Glutamatergic neuron (in vitro differentiated cells): ENCODE results near the gene TRAF4. TPM values are rescaled to one million over a fixed set of nuclear protein-coding genes. Genes with fewer than 3 reads are reported as not detected.
A peak's percentile ranks its signal among the peaks of the same experiment; 100 is the strongest.
"Not testable (repeated sequence)": the region's sequence is repeated elsewhere in the genome, so short reads cannot be mapped to it uniquely, and the experiment has no call there.

Experiments
- DNase-seq: peaks from one replicate; pipeline ENCODE4 v3.0.0; 2022
- H3K27ac Mint-ChIP-seq: one replicate; pipeline ENCODE4 v1.8.0; 2020; ENCODE audit warnings: mild to moderate bottlenecking, mixed read lengths, inconsistent platforms; ENCODE audit not compliant: unreplicated experiment
- H3K27me3 Mint-ChIP-seq: one replicate; pipeline ENCODE4 v1.8.0; 2020; ENCODE audit warnings: mild to moderate bottlenecking, moderate library complexity, mixed read lengths, inconsistent platforms; ENCODE audit not compliant: unreplicated experiment
- H3K36me3 Mint-ChIP-seq: one replicate; pipeline ENCODE4 v1.8.0; 2020; ENCODE audit warnings: mild to moderate bottlenecking, mixed read lengths, inconsistent platforms; ENCODE audit not compliant: unreplicated experiment
- H3K4me1 Mint-ChIP-seq: one replicate; pipeline ENCODE4 v1.8.0; 2020; ENCODE audit warnings: mild to moderate bottlenecking, low read depth, mixed read lengths, inconsistent platforms; ENCODE audit not compliant: unreplicated experiment
- H3K4me3 Mint-ChIP-seq: one replicate; pipeline ENCODE4 v1.8.0; 2020; ENCODE audit warnings: mild to moderate bottlenecking, mixed read lengths, inconsistent platforms; ENCODE audit not compliant: unreplicated experiment
- H3K9me3 Mint-ChIP-seq: one replicate; pipeline ENCODE4 v1.8.0; 2020; ENCODE audit warnings: mild to moderate bottlenecking, moderate library complexity, mixed read lengths, inconsistent platforms; ENCODE audit not compliant: unreplicated experiment
- CTCF ChIP-seq: fragments of 200-600 bp; sonication (generic); IDR thresholded peaks from one replicate; pipeline ENCODE4 v1.5.0; 2021; ENCODE audit not compliant: partially characterized antibody, unreplicated experiment
- total RNA-seq: library from RNA; stranded (reverse); fragmentation: NEBNext Ultra II Directional; extraction: Animal tissue kit (Norgen Biotek cat#: 25700); gene quantifications from one replicate; pipeline ENCODE4 v1.2.1, GENCODE V29; 2021; ENCODE audit not compliant: unreplicated experiment

TRAF4 gene
- total RNA-seq, 1 donor from 2014 or later, result 373 TPM

- H3K4me3 Mint-ChIP-seq, result peak overlapping the region; percentile 87
- peaks cover 22% of the 10 kb centered on the region for H3K4me1 Mint-ChIP-seq
- no peak for DNase-seq
- peaks cover 15% of the 10 kb centered on the region for H3K27me3 Mint-ChIP-seq
- no peaks in the 10 kb centered on the region for H3K36me3 Mint-ChIP-seq
- H3K27ac Mint-ChIP-seq, result peak overlapping the region; percentile 97
- TF ChIP-seq CTCF, result no peak
- peaks cover 13% of the 10 kb centered on the region for H3K9me3 Mint-ChIP-seq
Observed at GRCh38 chr17:28718333-28719020, 25.3 kb upstream of the TRAF4 start.

GRCh38 chr17:28719021-28719433 lies 24.8 kb upstream of the TRAF4 start:
- no peak for DNase-seq
- H3K36me3 Mint-ChIP-seq, result no peaks in the 10 kb centered on the region
- TF ChIP-seq CTCF, result no peak
- peaks cover 15% of the 10 kb centered on the region for H3K27me3 Mint-ChIP-seq
- H3K9me3 Mint-ChIP-seq, result peaks cover 13% of the 10 kb centered on the region
- H3K27ac Mint-ChIP-seq, result peak overlapping the region; percentile 98
- peak overlapping the region; percentile 98 for H3K4me3 Mint-ChIP-seq
- H3K4me1 Mint-ChIP-seq, result peaks cover 22% of the 10 kb centered on the region

- TF ChIP-seq CTCF, result peak; percentile 30
- H3K36me3 Mint-ChIP-seq, result peaks cover 8% of the 10 kb centered on the region
- peaks cover 31% of the 10 kb centered on the region for H3K4me1 Mint-ChIP-seq
- H3K27me3 Mint-ChIP-seq, result peaks cover 20% of the 10 kb centered on the region
- no peak for DNase-seq
- peaks cover 22% of the 10 kb centered on the region for H3K9me3 Mint-ChIP-seq
- H3K27ac Mint-ChIP-seq, result peak overlapping the region; percentile 98
- H3K4me3 Mint-ChIP-seq, result peak overlapping the region; percentile 98
Observed at GRCh38 chr17:28720247-28720996, 23.4 kb upstream of the TRAF4 start.

GRCh38 chr17:28720997-28721329 lies 22.8 kb upstream of the TRAF4 start:
- Mint-ChIP-seq H3K27ac (peak overlapping the region; percentile 98), H3K9me3 (peaks cover 22% of the 10 kb centered on the region), H3K4me3 (peak overlapping the region; percentile 98), H3K4me1 (peaks cover 31% of the 10 kb centered on the region), H3K27me3 (peaks cover 20% of the 10 kb centered on the region)
- not testable (repeated sequence) for H3K36me3 Mint-ChIP-seq, DNase-seq
- peak; percentile 2 for TF ChIP-seq CTCF
